A375 (cell line): ENCODE measurements around the gene DIS3. TPM values are rescaled to one million over a fixed set of nuclear protein-coding genes. Genes with fewer than 3 reads are reported as not detected.

Experiments used
- small RNA-seq: library from RNA; depleted of rRNA; stranded (forward); fragments of <200 nt; gene quantifications from one replicate; pipeline ENCODE3, GENCODE V24; 2014
- total RNA-seq: library from RNA; depleted of rRNA; stranded (reverse); fragments of >200 nt; shearing (Covaris generic); gene quantifications from 2 replicates; pipeline ENCODE4 v1.2.3, GENCODE V29; 2014; rRNA removed

The DIS3 gene
- total RNA-seq = 56.1 and 60.1 TPM in 2 replicates

GRCh38 chr13:72781451-72782439 lies at the start of gene DIS3, which contains the start of gene PIBF1:
Gene DIS3, minus strand, starts transcription at chr13:72781900. Its CDS starts 68 bp downstream, at chr13:72781832.
Gene PIBF1, plus strand, starts transcription at chr13:72782133. Its CDS starts 1,337 bp downstream, at chr13:72783470.

GRCh38 chr13:72727417-72728289 lies 54.0 kb downstream of the DIS3 start, which contains the start of the genes BORA and MZT1:
Gene BORA, plus strand, starts transcription at chr13:72727923. Its CDS starts 1,018 bp downstream, at chr13:72728941.
Gene MZT1, minus strand, starts transcription at chr13:72727629. Its CDS starts 27 bp downstream, at chr13:72727602.

Small RNA genes within 50 kb of the gene (small RNA-seq; reads per million reads assigned to genes)
- gene RNU6-80P = not detected

Other genes with a start within 250 kb of the DIS3 start
- 19.9 and 25.4 TPM in 2 replicates for gene MZT1, start 54.3 kb downstream of the DIS3 start, total RNA-seq
- gene BORA, start 54.0 kb downstream of the DIS3 start, total RNA-seq = 9.0 and 9.2 TPM in 2 replicates
- 23.6 and 42.0 TPM in 2 replicates for gene PIBF1, start 233 bp upstream of the DIS3 start, total RNA-seq